Mesendoderm (in vitro differentiated cells): ENCODE measurements around the gene LRBA.
A peak's percentile ranks its signal among the peaks of the same experiment; 100 is the strongest.
"Not testable (repeated sequence)": the region's sequence is repeated elsewhere in the genome, so short reads cannot be mapped to it uniquely, and the experiment has no call there.

Experiments
- DNase-seq: peaks from one replicate; pipeline ENCODE4 v3.0.0; 2013
- H2AK5ac ChIP-seq: 2 replicates; pipeline ENCODE4 v1.6.1; 2013; ENCODE audit warnings: low read length, inconsistent platforms
- H2BK120ac ChIP-seq: 2 replicates; pipeline ENCODE4 v1.6.1; 2013; ENCODE audit warnings: low read depth, mild to moderate bottlenecking, low read length, moderate library complexity, mixed read lengths
- H2BK15ac ChIP-seq: replicated peaks from 2 replicates; pipeline ENCODE4 v1.6.1; 2013; ENCODE audit warnings: low read depth, mild to moderate bottlenecking, moderate library complexity
- H2BK5ac ChIP-seq: 2 replicates; pipeline ENCODE4 v1.6.1; 2013; ENCODE audit warnings: low read length, inconsistent platforms
- H3K18ac ChIP-seq: 2 replicates; pipeline ENCODE4 v1.6.1; 2013; ENCODE audit warnings: mild to moderate bottlenecking, low read length, mixed read lengths
- H3K23ac ChIP-seq: one replicate; pipeline ENCODE4 v1.6.1; 2013; ENCODE audit warnings: low read length
- H3K27ac ChIP-seq: 2 replicates; pipeline ENCODE4 v1.5.1; 2013; ENCODE audit warnings: low read depth, mild to moderate bottlenecking, inconsistent platforms, low read length, moderate library complexity
- H3K27me3 ChIP-seq: 2 replicates; pipeline ENCODE4 v1.6.1; 2013; ENCODE audit warnings: low read length, control low read depth, mild to moderate bottlenecking, inconsistent platforms; ENCODE audit not compliant: insufficient read depth, poor library complexity
- H3K36me3 ChIP-seq: 2 replicates; pipeline ENCODE4 v1.6.1; 2013; ENCODE audit warnings: low read length, inconsistent platforms; ENCODE audit not compliant: control insufficient read depth, insufficient read depth
- H3K4ac ChIP-seq: one replicate; pipeline ENCODE4 v1.6.1; 2013; ENCODE audit warnings: low read depth, mild to moderate bottlenecking, low read length, moderate library complexity
- H3K4me1 ChIP-seq: 2 replicates; pipeline ENCODE4 v1.6.1; 2013; ENCODE audit warnings: low read depth, low read length, inconsistent platforms; ENCODE audit not compliant: control insufficient read depth
- H3K4me2 ChIP-seq: 2 replicates; pipeline ENCODE4 v1.6.1; 2013; ENCODE audit warnings: low read length
- H3K4me3 ChIP-seq: 2 replicates; pipeline ENCODE4 v1.5.1; 2013; ENCODE audit warnings: mild to moderate bottlenecking, low read length
- H3K56ac ChIP-seq: one replicate; pipeline ENCODE4 v1.6.1; 2013; ENCODE audit warnings: low read length
- H3K79me1 ChIP-seq: 2 replicates; pipeline ENCODE4 v1.6.1; 2013; ENCODE audit warnings: low read length, inconsistent platforms
- H3K79me2 ChIP-seq: 2 replicates; pipeline ENCODE4 v1.6.1; 2013; ENCODE audit warnings: mild to moderate bottlenecking, low read length; ENCODE audit not compliant: control insufficient read depth, insufficient read depth
- H3K9ac ChIP-seq: 2 replicates; pipeline ENCODE4 v1.6.1; 2013; ENCODE audit warnings: low read length, inconsistent platforms
- H4K5ac ChIP-seq: one replicate; pipeline ENCODE4 v1.6.1; 2013; ENCODE audit warnings: low read length
- H4K8ac ChIP-seq: one replicate; pipeline ENCODE4 v1.6.1; 2013; ENCODE audit warnings: low read depth, mild to moderate bottlenecking, control low read depth, low read length, moderate library complexity
- WGBS: extraction: QIAGEN DNeasy Blood & Tissue Kit; methylation state at CpG from one replicate; pipeline ENCODE4 v1.1.7; 2013; ENCODE audit warnings: low lambda C conversion rate, missing lambda C conversion rate; ENCODE audit not compliant: insufficient coverage; ENCODE audit errors: extremely low coverage; 5-methylcytosine and 5-hydroxymethylcytosine counted together

Gene LRBA

DNA sequence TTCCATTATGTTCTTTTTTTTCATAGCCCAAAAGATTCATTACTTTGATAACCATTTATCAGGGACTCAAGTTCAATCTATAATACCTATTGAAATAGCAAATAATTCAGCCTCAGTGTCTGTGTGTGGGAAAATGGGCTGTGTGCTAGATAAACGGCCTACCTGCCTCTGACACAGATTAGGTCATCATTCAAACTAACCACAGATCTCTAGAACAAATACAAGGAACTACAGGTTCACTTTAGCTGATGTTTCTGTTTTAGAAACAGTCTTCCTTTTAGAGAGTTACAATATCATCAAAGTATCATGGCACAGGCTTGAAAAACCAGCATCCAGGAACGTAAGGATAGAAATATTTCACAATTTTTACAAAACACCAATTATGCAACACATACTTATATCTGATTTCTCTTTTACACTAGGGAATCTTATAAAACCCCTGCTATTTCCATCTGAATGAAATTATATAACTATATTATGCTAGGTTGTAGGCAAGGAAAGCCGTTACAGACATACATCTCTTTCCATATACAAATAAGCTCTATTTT, 489.7 kb downstream of the LRBA start:
- H3K23ac ChIP-seq = no peak overlapping the region
- H3K27ac ChIP-seq = no peak overlapping the region
- H3K4ac ChIP-seq = no peak overlapping the region

DNA sequence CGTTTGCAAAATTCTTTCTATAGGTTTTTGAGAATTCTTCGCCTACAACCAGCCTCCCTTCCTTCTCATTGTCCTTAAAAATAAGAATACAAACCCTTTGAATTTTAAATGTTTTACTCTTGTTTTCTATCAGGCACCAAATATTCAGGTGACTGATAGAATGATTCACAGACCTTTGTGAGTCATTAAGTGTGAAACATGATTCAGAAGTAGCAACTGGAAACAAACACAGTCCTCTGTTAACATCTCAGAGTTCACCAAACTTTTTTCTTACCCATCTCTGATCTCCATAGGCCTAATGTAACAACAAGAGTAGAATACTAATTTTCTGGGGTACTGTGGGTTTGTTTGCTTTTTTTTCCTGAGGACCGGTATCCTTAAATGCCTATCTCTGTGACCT, 496.5 kb downstream of the LRBA start:
- H3K27ac ChIP-seq = no peak overlapping the region
- H2BK120ac ChIP-seq = no peak overlapping the region
- no peak overlapping the region for H4K5ac ChIP-seq
- no peak overlapping the region for H3K4me3 ChIP-seq
- H3K9ac ChIP-seq = no peak overlapping the region
- no peak overlapping the region for H2BK15ac ChIP-seq
- no peak overlapping the region for H2BK5ac ChIP-seq
- H4K8ac ChIP-seq = no peak overlapping the region
- H3K56ac ChIP-seq = no peak overlapping the region
- no peak overlapping the region for H3K4ac ChIP-seq
- H3K79me1 ChIP-seq = no peaks in the 10 kb centered on the region
- H3K18ac ChIP-seq = no peak overlapping the region
- H3K4me2 ChIP-seq = no peak overlapping the region
- peak; percentile 42 for DNase-seq
- H3K79me2 ChIP-seq = no peaks in the 10 kb centered on the region
- H3K23ac ChIP-seq = no peak overlapping the region
- H3K27me3 ChIP-seq = no peaks in the 10 kb centered on the region
- H3K4me1 ChIP-seq = peaks cover 2% of the 10 kb centered on the region
- no peaks in the 10 kb centered on the region for H3K36me3 ChIP-seq
- no peak overlapping the region for H2AK5ac ChIP-seq
- no CpG with 5 or more reads among the region's 3 CpGs for WGBS

More for the DNA sequence above, 489.7 kb downstream of the LRBA start:
- Histone ChIP-seq H3K4me2 (no peak overlapping the region), H4K8ac (no peak overlapping the region), H3K27me3 (no peaks in the 10 kb centered on the region), H2BK120ac (no peak overlapping the region), H2AK5ac (no peak overlapping the region), H3K56ac (no peak overlapping the region), H3K79me1 (no peaks in the 10 kb centered on the region), H2BK5ac (no peak overlapping the region), H3K4me1 (no peaks in the 10 kb centered on the region), H3K79me2 (no peaks in the 10 kb centered on the region), H3K4me3 (no peak overlapping the region), H3K9ac (no peak overlapping the region), H2BK15ac (no peak overlapping the region), H3K18ac (no peak overlapping the region), H3K36me3 (no peaks in the 10 kb centered on the region), H4K5ac (no peak overlapping the region)
- WGBS = no CpG with 5 or more reads among the region's 3 CpGs
- DNase-seq = no peak

DNA sequence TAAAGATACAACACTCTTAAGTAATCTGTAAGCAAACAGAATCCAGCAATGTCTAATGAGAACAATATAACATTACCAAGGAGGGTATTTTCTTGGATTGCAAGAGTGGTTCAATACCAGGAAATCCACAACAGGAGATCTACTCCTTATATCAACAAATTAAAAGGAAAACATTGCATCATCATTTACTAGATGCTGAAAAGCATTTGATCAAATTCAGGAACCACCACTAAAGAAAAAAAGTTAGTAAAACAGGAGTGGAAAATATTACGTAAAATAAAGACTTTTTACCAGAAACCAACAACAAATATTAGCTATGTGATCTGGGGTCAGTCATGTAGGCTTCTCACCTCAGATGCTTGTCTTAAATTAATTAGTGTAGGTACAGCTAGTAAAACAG, 499.9 kb downstream of the LRBA start:
- H4K8ac ChIP-seq = no peak overlapping the region
- no peak overlapping the region for H2AK5ac ChIP-seq
- H3K4me3 ChIP-seq = no peak overlapping the region
- no peak overlapping the region for H2BK15ac ChIP-seq
- H3K4me2 ChIP-seq = no peak overlapping the region
- no peak overlapping the region for H2BK5ac ChIP-seq
- H3K56ac ChIP-seq = no peak overlapping the region
- no CpG with 5 or more reads among the region's 1 CpG for WGBS
- H3K36me3 ChIP-seq = no peaks in the 10 kb centered on the region
- no peak overlapping the region for H3K9ac ChIP-seq
- H3K4ac ChIP-seq = no peak overlapping the region
- no peaks in the 10 kb centered on the region for H3K79me1 ChIP-seq
- H4K5ac ChIP-seq = no peak overlapping the region
- H3K4me1 ChIP-seq = peaks cover 2% of the 10 kb centered on the region
- H3K27ac ChIP-seq = no peak overlapping the region
- H3K79me2 ChIP-seq = no peaks in the 10 kb centered on the region
- no peak overlapping the region for H3K18ac ChIP-seq
- no peak overlapping the region for H2BK120ac ChIP-seq
- DNase-seq = no peak
- no peaks in the 10 kb centered on the region for H3K27me3 ChIP-seq
- H3K23ac ChIP-seq = no peak overlapping the region

DNA sequence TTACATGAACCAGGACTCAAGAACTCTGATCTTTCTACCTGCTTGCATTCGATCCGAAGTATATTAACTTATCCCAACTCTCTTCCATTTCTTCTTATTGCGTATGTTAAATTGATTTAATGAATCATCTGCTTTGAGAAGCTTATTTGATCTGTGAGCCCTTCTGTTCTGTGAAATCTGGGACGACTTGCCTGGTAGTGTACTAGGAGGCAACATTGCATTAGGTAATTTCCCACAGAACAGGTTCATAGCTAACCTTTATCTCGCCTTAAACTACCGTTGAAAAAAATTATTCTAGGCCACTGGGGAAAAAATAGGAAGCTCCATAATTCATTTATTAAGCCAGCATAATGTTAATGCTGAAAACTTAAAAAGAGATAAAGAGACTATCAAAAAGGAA, 500.4 kb downstream of the LRBA start:
- no peak overlapping the region for H3K4me2 ChIP-seq
- H2AK5ac ChIP-seq = no peak overlapping the region
- H3K79me2 ChIP-seq = no peaks in the 10 kb centered on the region
- no peak for DNase-seq
- H3K36me3 ChIP-seq = no peaks in the 10 kb centered on the region
- no peak overlapping the region for H4K5ac ChIP-seq
- no peak overlapping the region for H3K56ac ChIP-seq
- H3K79me1 ChIP-seq = no peaks in the 10 kb centered on the region
- H3K18ac ChIP-seq = no peak overlapping the region
- no peak overlapping the region for H3K9ac ChIP-seq
- no peak overlapping the region for H2BK15ac ChIP-seq
- H3K23ac ChIP-seq = no peak overlapping the region
- WGBS = no CpG with 5 or more reads among the region's 6 CpGs
- H2BK120ac ChIP-seq = no peak overlapping the region
- H4K8ac ChIP-seq = no peak overlapping the region
- peaks cover 2% of the 10 kb centered on the region for H3K4me1 ChIP-seq
- H3K4ac ChIP-seq = no peak overlapping the region
- no peak overlapping the region for H3K27ac ChIP-seq
- no peak overlapping the region for H2BK5ac ChIP-seq
- H3K4me3 ChIP-seq = no peak overlapping the region
- no peaks in the 10 kb centered on the region for H3K27me3 ChIP-seq

DNA sequence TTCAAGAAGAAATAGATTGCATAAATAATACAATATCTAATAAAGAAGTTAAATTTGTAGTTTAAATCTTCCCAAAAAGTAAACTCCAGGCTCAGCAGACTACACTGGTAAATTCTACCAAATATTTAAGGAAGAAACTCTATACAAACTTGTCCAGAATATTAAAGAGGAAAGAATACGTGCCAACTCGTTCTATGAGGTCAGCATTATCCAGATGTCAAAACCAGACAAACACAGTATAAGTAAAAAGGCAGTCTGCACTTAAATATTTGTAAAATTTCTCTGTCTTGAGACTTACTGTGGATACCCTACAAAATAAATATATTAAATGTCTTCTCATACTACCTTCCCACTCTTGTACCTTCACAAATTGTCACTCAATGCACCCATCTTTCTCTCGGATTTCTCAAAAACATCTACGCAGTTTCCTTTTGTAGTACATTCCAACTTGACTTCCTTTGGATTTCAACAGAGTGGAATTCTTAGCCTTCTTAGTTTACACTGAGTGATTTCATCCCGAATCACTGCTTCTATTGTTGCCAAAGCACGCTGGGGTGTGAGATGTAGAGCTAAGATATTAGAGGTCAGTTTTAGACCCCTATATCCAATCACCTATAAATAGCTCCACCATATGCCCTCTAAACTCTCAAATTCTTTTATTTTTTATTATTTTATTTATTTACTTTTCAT, 504.8 kb downstream of the LRBA start:
- no peak overlapping the region for H2BK15ac ChIP-seq
- H3K23ac ChIP-seq = no peak overlapping the region
- no peak overlapping the region for H3K4me2 ChIP-seq
- no peaks in the 10 kb centered on the region for H3K79me2 ChIP-seq
- H3K4ac ChIP-seq = no peak overlapping the region
- H3K4me3 ChIP-seq = no peak overlapping the region
- no peak overlapping the region for H3K18ac ChIP-seq
- no peaks in the 10 kb centered on the region for H3K4me1 ChIP-seq
- no peak overlapping the region for H3K56ac ChIP-seq
- H3K36me3 ChIP-seq = no peaks in the 10 kb centered on the region
- H2BK5ac ChIP-seq = no peak overlapping the region
- H2BK120ac ChIP-seq = no peak overlapping the region
- no CpG with 5 or more reads among the region's 6 CpGs for WGBS
- no peak overlapping the region for H3K9ac ChIP-seq
- DNase-seq = no peak
- no peak overlapping the region for H3K27ac ChIP-seq
- H4K5ac ChIP-seq = no peak overlapping the region
- H4K8ac ChIP-seq = no peak overlapping the region
- H3K27me3 ChIP-seq = no peaks in the 10 kb centered on the region
- H3K79me1 ChIP-seq = no peaks in the 10 kb centered on the region
- no peak overlapping the region for H2AK5ac ChIP-seq

DNA sequence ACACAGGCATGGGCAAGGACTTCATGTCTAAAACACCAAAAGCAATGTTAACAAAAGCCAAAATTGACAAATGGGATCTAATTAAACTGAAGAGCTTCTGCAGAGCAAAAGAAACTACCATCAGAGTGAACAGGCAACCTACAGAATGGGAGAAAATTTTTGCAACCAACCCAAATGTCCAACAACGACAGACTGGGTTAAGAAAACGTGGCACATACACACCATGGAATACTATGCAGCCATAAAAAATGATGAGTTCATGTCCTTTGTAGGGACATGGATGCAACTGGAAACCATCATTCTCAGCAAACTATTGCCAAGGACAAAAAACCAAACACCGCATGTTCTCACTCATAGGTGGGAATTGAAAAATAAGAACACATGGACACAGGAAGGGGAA, 507.4 kb downstream of the LRBA start:
- not testable (repeated sequence) for H3K18ac ChIP-seq, H4K8ac ChIP-seq, H3K4me3 ChIP-seq, H2AK5ac ChIP-seq, DNase-seq, H3K27me3 ChIP-seq, H3K4me2 ChIP-seq, H3K4me1 ChIP-seq, H3K9ac ChIP-seq, H3K79me1 ChIP-seq, H2BK5ac ChIP-seq, H2BK15ac ChIP-seq, H3K56ac ChIP-seq, H2BK120ac ChIP-seq, H3K36me3 ChIP-seq, H3K4ac ChIP-seq, H3K23ac ChIP-seq, H3K27ac ChIP-seq, H3K79me2 ChIP-seq, H4K5ac ChIP-seq
- no CpG with 5 or more reads among the region's 3 CpGs for WGBS
